ENCODE measurements around the gene COL21A1.
"Not testable (repeated sequence)": the region's sequence is repeated elsewhere in the genome, so short reads cannot be mapped to it uniquely, and the experiment has no call there.

The COL21A1 gene

GRCh38 chr6:56246881-56247653 is at the start of gene COL21A1:
Gene COL21A1 (minus strand): TSS chr6:56247580. CDS start chr6:56182618, 64,962 bp downstream.
- DNase-seq = no peak

- no peak for DNase-seq
Observed at GRCh38 chr6:56293781-56294180, 46.4 kb upstream of the COL21A1 start.

- no peak for DNase-seq
Observed at GRCh38 chr6:56292505-56293181, 45.3 kb upstream of the COL21A1 start.

GRCh38 chr6:56291302-56291917 is 44.0 kb upstream of the COL21A1 start:
- no peak for DNase-seq

DNA sequence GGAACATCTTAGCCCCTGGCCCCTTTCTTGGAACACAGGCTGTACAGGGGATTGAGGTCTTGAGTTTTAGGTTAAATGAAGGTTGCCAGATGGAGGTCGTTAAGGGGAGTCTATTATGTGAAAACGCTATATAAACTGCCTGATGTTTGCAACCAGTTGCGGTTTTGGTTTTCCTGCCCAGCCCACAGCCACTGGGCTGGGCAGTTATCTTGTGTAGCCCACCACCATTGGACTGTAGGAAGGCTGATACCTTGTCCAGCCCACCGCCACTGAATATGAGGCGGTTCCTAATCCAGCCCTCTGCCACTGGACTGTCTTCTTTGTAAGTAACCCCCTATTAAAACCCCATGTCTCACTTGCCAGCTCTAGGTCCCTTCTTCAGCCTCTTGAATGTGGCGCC is 42.3 kb upstream of the COL21A1 start:
- no peak for DNase-seq

- peak; percentile 58 for DNase-seq
Observed at GRCh38 chr6:56288347-56288746, 41.0 kb upstream of the COL21A1 start.

DNA sequence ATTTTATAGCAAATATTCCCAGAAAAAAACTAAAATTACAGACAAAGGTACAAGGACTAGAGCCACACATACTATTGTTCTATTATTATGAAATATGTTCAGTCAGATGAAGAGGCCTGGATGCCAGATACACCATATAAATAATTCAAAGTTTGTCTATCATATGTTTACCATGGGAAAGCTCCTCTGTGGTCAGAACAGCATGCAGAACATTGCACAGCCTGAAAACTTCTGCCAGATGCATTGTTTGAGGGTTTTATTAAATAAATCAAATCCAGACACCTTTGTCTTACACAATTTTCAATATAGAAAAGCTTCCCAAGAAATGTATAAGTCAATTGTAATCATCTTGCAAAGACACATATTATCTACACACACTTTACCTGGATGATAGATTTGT is 35.0 kb upstream of the COL21A1 start:
- DNase-seq = no peak

- no peak for DNase-seq
Observed at GRCh38 chr6:56280126-56280525, 32.7 kb upstream of the COL21A1 start.

DNA sequence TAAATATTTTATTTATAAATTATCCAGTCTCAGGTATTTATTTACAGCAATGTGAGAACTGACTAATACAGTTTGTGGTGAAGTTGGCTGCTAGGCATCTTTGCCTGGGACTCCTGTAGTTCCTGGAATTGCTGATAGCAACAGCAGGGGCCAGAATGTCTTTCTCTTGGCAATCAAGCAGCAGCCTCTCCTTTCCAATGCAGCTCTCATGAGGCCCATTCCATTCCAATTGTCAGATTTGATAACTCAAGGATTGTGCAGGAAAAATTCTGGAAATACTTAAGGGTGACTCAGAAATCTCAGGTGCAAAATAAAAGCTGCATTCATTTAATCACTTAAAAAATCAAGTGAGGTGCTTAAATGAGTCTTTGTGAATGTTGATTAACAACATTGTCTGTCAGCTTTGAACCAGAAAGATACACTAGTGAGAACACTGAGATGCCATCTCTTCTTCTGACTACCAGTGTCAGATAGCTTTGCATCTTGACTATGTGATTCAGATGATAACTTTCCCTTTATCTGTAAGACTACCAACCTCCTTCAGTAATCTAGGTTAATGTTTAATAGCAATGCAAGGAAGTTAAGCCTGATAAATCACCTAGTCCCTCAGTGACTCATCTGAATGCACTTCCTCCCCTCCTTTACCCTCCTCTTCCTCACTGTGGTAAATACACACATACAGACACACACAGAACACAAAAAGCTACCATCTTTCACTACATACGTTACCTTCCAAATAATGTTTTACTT is 32.1 kb upstream of the COL21A1 start:
- DNase-seq = no peak

GRCh38 chr6:56278171-56278591 is 30.8 kb upstream of the COL21A1 start:
- DNase-seq = no peak

DNA sequence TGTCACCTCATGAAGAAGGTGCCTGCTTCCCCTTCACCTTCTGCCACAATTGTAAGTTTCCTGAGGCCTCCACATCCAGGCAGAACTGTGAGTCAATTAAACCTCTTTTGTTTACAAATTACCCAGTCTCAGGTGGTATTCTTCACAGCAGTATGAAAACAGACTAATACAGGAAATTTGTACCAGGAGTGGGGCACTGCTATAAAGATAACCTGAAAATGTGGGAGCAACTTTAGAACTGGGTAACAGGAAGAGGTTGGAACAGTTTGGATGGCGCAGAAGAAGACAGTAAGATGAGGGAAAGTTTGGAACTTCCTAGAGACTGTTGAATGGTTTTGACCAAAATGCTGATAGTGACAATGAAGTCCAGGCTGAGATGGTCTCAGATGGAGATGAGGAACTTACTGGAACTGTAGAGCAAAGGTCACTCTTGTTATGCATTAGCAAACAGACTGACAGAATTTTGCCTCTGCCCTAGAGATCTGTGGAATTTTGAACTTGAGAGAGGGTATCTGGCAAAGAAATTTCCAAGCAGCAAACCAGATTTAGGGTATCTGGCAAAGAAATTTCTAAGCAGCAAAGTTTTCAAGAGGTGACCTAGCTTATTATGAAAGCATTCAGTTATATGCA is 23.5 kb upstream of the COL21A1 start:
- no peak for DNase-seq

DNA sequence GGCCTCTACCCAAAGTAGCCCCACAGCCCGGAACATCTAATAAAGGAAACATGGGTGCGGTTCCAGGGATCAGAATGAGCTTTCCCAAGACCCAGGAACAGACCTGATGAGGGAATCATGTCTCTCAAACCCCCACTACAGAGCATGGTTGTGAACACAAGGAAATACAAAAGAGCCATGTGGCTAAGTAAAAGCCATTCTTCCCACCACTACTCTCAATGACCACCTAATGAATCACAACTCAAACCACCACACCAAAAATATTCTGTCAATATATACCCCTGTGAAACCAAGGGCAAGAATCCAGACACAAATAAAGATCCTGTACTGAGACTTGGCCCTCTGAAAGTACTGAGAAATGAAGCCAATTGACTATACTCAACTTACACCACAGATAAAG is 20.9 kb upstream of the COL21A1 start:
- no peak for DNase-seq

GRCh38 chr6:56266011-56266410 is 18.6 kb upstream of the COL21A1 start:
- DNase-seq = no peak

DNA sequence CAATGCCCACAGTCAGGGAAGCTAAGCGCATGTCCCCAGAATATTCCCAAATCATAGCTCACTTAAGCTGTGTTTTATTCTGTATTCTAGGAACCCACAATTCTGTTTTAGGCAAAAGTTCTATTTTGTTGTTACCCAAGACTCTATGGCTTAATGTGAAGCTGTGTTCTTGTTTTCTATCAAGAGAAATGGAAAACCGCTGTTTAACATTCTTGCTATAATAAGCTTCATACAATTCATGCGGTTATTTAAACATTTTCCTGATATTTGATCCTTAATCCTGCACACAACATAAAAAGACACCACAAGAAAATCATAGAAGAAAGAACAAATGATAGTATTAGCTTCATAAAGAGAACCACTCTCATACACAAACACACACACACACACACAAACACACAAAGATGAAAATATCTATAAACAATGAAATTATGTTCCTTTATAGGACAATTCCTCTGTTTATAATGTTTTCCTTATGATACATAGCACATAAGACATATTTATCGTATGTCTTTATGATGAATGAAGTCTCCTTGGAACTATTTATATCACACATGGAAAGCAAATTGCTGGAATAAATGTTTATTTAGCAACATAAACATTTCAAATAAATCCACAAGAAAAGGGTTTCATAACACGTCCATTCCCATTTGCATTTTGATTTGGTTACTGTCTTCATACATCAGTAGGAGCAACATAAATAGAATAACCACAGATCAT is 16.4 kb upstream of the COL21A1 start:
- no peak for DNase-seq

DNA sequence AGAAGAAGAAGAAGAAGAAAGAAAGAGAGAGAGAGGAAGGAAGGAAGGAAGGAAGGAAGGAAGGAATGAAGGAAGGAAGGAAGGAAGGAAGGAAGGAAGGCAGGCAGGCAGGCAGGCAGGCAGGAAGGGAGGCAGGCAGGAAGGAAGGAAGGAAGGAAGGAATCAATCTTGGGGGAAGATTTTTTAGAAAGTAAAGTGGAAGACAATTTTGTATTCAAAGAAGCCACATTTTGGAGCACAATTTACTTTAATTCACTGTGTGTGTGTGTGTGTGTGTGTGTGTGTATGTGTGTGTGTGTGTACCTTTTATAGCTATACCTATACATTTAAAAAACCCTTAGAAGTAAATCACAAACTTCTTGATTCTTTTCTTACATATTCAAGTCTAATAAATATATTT is 13.2 kb upstream of the COL21A1 start:
- not testable (repeated sequence) for DNase-seq

GRCh38 chr6:56259234-56260077 is 12.1 kb upstream of the COL21A1 start:
- DNase-seq = no peak

DNA sequence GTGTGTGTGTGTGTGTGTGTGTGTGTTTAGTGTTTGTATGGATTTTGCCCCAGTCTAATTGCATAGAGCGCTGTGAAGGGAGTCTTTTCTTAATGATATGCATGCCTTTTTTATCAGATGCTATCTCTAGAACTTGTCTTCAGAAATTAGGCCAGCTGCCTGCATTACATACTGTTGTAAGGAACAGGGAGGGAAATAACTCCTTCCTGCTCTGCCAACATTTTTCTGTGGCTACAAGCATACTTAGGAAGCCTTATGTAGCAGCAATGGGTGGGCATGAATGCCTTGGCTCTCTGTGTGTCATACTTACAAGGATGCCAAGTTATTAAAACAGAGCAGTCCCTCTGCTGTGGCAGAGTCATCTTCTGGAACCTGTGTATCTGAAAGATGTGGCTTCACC is 8.0 kb upstream of the COL21A1 start:
- DNase-seq = no peak

GRCh38 chr6:56250266-56250665 is 2.9 kb upstream of the COL21A1 start:
- no peak for DNase-seq

DNA sequence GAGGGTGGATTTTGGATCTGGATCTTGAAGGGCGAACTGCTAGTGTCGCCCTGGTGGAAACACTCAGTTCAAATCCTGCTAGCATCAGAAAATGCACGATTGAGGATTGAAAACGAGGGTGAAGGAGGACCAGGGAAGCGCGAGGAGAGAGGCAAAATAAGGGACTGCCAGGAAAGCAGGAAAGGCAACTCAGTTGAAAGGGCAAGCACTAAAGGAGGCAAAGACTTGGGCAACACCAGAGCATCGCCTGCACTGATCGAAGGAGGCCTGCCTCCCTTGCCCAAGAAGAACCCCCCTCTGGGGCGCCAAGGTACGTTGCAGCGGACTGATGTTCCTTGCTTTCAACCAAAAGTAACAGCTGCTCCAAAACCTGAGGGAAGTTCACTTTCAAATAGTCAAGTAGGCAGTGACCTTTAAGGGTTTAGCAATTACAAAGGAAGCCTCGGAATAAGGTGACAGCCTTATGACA is 308 bp upstream of the COL21A1 start:
- no peak for DNase-seq

GRCh38 chr6:56246541-56246880 is 869 bp downstream of the COL21A1 start:
- DNase-seq = no peak

DNA sequence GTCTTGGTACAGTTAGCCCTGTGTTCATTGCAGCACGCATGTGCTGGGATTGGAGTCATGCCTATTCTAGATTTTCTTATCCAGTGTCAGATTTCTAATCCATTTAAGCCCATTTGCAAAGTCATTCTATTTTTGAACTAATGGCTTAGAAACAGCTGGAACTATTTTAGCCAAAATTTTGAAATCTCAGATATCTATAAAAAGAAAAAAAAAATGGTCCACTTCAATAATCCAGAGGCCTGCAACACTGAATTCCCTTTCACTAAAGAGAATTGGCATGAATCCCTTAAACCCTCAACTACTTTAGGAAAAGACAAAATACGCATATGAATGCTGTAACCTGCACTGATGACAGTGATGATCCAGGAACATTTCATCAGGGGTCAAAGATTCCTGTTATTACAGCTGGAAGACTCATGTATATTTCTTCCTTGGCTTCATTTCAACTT is 1.5 kb downstream of the COL21A1 start:
- DNase-seq = no peak

All from NCI-H187 treated with DMSO at 0.1 percent for 48 hours (cell line).